Effector CD4-positive, alpha-beta T cell (primary cell): ENCODE measurements around the gene CFHR4. TPM values are rescaled to one million over a fixed set of nuclear protein-coding genes. Genes with fewer than 3 reads are reported as not detected.
"Not testable (repeated sequence)": the region's sequence is repeated elsewhere in the genome, so short reads cannot be mapped to it uniquely, and the experiment has no call there.

Source experiments
- DNase-seq: peaks from one replicate; pipeline ENCODE4 v3.0.0-alpha.2; 2020
- total RNA-seq: gene quantifications from one replicate; lab custom pipeline; 2026; lab: John Stamatoyannopoulos, UW

The CFHR4 gene
- total RNA-seq = not detected

DNA sequence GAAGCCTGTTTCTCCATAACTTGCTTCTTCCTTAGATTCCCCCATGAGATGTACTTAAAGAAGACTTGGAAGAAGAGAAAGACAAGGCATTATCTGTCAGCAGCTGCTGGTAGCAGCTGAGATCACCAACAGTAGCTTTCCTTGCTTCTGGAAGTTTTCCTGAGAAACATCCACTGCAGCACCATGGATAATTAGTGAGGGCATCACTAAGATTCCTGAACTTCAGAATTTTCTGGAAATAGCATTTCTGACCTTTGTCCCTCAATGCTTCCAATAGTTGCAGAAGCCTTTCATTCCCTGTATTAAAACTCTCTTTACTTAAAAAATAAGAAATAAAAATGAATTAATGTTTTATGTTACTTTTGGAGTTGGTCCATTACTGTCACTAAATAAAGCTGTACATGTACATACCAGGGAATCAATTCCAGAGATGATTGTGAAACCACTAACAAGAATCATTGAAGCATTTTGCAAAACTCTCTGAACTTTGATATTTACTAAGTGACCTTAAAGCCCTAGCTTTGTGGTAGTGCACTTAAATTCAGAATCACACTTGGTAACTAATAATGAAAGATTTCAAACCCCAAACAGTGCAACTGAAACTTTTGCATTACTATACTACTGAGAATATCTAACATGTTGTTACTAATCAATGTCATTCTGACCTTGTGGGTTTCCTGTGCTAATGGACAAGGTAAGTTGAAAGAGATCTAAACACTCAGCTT lies at the start of gene CFHR4:
TSS of gene CFHR4 (plus strand) at position 538 of the 725 bp plus-strand sequence. CDS start at position 637, 99 bp downstream.
- no peak for DNase-seq

DNA sequence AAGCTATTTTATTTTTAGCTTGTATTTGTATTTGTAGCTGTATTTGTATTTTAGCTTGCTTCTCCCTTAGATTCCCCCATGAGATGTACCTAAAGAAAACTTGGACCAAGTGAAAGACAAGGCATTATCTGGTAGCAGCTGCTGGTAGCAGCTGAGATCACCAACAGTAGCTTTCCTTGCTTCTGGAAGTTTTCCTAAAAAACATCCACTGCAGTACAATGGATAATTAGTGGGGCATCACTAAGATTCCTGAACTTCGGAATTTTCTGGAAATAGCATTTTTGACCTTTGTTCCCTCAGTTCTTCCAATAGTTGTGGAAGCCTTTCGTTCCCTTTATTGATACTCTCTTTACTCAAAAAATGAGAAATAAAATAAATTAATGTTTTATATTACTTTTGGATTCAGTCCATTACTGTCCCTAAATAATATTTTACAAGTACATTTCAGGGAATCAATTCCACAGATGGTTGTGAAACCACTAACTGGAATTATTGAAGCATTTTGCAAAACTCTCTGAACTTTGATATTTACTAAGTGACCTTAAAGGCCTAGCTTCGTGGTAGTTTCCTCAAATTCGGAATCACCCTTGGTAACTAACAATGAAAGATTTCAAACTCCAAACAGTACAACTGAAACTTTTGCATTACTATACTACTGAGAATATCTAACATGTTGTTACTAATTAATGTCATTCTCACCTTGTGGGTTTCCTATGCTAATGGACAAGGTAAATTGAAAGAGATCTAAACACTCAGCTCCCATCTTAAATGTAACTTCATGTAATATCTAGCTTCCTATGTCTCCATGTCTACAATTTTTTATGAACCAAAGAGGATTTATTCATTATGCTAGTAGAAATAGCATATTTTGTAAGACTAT lies 38.0 kb upstream of the CFHR4 start:
- DNase-seq = not testable (repeated sequence)

DNA sequence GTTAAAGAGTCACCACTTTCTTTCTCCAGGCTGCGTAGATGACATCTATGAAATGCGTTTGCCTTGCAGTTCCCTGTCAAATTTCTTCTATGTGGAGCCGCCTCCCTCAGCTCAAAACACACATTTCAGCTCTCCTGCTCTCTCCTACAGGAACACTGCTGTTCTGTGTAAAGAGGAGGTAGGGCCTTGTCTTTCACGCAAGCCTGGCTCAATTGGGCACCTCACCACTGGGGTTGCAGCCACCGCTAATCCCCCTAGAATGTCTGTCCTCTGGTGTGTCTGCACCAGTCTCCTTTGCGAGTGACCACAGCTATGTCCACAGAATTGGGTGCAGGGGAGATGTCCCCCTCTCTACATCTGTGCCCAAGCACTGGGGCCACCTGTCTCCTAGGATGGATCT lies 31.8 kb upstream of the CFHR4 start:
- DNase-seq = no peak

DNA sequence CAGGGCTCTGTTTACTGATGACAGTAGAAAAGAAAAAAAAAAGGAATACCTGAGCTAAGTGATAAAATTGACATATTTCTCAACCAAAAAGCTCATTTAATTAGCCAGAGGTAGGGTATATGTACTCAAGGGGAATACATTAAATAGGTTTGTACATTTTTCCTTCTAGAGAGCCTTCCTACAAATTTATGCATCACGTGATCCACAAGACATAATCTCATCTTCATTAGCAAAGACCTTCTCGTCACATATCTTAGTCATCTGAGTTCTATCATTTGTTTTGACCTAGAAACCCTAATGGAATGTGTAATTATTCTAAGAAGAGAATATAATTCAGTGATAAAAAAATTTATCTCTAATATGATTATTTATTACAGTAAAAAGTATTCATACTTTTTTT lies 30.7 kb upstream of the CFHR4 start:
- no peak for DNase-seq

DNA sequence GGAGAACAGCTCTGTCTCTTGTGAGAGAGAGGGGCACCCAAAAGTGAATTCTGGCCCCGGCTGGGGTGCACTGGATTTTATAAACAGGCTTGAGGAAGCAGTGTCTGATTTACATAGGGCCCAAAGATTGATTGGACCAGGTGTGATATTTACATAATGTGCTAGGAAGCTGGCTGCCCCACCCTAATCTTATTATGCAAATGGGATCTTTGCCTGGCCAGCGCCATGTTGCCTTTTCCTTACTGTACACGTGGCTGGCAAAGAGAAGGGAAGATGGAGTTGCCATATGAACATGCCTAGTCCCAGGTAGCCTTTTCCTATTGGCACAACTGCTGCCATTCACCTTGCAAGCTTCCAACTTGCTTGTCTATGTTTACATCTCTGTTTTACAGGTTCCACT lies 29.0 kb upstream of the CFHR4 start:
- no peak for DNase-seq

DNA sequence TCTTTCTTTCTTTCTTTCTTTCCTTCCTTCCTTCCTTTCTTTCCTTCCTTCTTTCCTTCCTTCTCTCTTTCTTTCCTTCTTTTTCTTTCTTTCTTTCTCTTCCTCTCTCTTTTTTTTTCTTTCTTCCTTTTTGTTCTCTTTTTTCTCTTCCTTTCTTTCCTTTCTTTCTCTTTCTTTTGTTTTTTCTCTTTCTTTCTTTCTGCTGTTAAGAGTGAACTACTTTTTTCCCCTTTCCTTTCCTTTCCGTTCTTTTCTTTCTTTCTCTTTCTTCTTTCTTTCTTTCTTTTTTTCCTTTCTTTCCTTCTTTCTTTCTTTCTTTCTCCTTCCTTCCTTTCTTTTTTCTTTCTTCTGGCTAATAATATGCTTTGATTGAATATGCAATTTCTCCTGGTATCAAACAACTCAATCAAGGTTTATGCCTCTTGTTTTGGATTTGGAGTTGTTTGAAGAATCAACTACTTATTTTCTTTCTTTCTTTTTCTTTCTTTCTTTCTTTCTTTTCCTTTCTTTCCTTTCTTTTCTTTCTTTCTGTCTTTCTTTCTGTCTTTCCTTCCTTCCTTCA lies 27.4 kb upstream of the CFHR4 start:
- no peak for DNase-seq

DNA sequence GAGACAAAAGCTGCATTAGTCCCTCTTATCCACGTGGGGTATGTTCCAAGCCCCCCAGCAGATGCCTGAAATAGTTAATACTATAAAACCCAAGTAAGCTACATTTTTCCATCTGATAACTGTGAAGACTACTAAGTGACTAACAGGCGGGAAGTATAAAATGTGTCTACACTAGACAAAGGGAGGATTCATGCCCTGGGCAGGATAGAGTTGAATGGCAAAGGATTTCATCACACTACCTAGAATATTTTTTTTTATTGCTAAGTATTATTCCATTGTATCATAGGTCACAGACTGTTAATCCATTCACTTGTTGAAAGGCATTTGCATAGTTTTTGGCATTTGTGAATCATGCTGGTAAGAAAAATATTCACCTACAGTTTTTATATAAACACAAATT lies 26.4 kb upstream of the CFHR4 start:
- DNase-seq = no peak

DNA sequence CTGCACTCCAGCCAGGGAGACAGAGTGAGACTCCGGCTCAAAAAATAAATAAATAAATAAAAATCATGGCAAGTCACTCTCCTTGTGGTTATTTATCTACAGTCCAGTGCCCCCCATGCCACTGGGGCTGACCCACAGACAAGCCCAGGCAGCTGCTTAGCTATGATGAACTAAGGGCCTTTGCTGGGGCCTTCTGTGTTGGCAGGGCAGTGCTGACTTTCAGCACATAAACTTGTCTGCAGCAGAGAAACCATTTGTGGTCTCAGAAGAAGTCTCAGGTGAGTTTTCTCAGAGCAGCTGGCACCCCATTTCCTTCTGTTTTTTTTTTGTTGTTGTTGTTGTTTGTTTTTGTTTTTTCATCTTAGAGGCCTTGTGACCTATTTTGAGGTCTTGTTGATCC lies 20.9 kb upstream of the CFHR4 start:
- DNase-seq = no peak

DNA sequence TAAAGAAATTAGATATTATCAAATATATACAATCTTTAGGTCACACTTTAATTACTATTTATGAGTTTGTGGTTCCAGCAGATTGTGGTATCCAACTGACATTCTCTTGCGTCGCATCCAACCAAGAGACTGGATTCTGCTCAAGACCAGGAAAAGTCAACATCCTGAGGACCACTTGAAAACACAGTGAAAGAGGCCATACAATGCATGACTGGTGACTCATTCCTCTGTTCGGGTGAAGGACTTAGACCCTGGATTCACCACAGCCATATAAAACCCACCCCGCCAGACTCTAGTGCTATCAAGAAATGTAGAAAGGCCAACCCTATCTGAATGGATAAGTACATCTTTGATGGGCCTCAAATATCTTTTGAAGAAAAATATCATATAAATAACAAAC lies 14.5 kb upstream of the CFHR4 start:
- DNase-seq = no peak

DNA sequence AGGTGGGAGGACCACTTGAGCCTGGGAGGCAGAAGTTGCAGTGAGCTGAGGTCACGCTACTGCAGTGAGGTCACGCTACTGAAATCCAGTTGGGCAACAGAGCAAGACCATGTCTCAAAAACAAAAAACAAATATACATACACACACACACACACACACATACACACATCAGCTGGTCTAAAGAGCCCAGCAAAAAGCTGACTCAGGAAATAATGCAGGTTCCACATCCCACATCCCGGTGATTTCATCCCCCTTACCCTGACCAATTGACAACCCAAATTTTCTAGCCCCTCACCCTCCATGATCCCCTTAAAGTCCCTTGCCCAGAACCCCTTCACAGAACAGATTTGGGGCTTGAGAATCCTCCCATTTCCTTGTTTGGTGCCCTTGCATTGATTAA lies 11.9 kb upstream of the CFHR4 start:
- DNase-seq = no peak

DNA sequence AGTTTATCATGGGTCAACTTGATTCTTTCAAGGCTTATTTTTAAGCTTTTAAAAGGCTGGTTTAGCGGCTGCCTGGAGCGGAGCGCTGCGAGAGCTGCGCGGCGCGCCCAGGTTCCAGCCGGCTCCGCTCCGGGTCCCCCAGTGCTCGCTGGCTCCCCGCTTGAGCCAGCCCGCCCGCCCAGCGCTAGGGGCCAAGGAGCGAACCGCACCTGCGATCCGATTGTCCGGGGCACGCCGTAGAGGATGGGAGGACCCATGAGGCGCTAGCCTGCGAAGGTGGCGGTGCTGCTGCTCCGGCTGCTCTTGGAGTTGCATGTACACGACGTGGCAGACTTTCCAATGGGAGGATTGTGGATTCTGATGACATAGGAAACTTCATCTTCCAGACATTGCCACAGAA lies 9.9 kb upstream of the CFHR4 start:
- no peak for DNase-seq

DNA sequence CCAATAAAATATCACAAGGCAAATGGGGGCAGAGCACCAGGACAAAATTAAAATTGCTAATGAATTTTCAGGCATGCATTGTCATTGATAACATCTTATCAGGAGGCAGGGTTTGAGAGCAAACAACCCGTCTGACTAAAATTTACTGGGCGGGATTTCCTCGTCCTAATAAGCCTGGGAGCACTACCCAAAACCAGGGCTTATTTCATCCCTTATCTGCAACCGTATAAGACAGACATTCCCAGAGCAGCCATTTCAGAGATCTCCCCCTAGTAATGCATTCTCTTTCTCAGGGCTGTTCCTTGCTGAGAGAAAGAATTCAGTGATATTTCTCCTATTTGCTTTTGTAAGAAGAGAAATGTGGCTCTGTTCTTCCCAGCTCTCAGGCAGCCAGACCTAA lies 1.3 kb upstream of the CFHR4 start:
- DNase-seq = not testable (repeated sequence)

DNA sequence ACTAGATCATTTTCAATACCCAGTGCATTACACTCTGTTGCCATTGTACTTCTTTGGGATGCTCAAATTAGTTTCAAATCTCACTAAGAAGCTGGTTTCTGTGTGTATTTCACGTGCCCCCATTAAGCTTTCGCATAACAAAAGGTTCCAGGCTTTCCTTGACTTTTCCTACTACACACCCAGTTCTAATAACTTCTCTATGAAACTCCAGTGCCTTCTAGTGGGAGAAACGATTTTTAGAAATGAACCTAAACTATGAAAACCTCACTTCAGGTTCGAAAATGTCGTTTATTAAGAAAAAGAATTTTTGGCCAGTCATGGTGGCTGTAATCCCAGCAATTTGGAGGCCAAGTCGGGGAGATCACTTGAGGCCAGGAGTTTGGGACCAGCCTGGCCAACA lies 2.8 kb downstream of the CFHR4 start:
- DNase-seq = no peak

DNA sequence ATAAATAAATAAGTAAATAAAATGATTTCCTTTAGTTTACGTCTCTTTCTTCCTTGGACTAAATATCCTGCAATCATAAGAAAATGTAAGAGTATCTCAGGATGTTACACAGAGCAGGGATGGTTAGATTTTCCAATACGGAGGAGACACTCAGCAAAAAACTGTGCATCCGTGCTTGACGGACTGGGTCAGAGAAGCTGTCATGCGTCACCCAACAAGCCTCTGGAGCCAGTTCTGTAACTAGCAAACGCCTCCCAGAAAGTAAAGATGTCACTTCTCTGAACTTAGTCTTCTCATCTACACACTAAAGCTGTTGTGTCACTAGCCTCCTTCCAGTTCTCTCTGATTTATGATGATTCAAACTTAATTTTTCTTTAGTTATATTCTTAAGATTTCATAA lies 3.4 kb downstream of the CFHR4 start:
- DNase-seq = no peak

DNA sequence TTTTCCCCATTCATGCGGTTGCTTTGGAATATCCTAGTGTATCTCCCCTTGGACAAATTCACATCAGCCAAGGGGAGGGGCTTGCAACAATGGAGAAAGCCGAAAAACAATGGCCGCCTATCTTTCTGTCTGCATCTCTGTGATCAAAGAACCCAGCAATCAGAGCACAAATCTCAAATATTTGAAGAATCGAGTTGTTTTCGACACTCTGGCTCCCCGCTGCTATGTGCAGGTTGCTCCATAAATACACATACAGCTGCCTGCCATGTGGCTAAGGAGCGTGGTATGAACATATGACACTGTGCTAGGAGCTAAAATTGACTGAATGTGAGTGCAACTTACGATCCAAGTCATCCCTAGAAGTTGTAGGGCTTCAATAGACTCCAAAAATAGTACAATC lies 8.5 kb downstream of the CFHR4 start:
- no peak for DNase-seq

DNA sequence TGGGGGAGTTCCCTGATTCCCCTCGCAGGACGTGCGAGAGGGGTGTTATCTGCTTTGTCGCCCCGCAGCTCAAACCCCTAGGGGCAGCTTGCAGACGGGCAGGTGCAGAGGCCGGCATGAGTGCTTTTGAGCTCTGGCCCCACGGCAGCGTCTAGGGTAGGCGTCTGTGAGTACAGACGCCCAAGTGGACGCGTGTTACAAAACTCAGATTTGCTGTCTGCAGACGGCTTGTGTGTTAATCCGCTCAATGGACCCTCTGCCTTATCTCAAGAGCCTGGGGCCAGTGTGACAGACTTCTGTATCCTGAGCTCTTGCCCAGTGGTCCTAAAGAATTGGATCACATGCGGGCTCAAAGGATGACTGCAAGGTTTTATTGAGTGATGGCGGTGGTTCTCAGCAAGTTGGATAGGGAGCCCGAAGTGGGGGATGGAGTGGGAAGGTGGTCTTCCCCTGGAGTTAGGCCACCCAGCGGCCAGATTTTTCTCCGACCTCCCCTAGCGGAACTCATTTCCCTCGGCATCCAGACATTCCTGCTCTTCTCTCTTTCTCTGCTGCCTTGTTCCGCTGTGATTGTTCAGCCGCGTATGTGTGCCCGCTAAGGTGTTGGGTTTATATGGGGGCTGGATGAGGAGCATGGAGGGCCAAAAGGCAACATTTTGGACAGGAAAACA lies 9.4 kb downstream of the CFHR4 start:
- DNase-seq = no peak

DNA sequence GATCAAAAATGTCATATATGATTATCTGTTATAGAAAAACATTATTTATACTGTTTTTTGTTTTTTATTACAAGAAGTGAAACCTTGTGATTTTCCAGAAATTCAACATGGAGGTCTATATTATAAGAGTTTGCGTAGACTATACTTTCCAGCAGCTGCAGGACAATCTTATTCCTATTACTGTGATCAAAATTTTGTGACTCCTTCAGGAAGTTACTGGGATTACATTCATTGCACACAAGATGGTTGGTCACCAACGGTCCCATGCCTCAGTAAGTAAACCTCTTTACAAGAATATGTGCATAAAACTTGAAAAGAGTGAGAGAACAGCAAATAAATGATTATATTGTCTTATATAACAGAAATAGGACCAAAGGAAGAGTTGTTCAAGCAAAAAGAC lies 14.5 kb downstream of the CFHR4 start:
- DNase-seq = no peak

DNA sequence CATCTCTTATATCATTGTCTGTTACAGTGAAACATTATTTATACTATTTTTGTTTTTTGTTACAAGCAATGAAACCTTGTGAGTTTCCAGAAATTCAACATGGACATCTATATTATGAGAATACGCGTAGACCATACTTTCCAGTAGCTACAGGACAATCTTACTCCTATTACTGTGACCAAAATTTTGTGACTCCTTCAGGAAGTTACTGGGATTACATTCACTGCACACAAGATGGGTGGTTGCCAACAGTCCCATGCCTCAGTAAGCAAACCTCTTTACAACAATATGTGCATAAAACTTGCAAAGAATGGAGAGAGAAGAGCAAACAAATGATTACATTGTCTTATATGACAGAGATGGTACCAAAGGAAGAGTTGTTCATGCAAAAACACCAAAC lies 22.4 kb downstream of the CFHR4 start:
- DNase-seq = no peak

DNA sequence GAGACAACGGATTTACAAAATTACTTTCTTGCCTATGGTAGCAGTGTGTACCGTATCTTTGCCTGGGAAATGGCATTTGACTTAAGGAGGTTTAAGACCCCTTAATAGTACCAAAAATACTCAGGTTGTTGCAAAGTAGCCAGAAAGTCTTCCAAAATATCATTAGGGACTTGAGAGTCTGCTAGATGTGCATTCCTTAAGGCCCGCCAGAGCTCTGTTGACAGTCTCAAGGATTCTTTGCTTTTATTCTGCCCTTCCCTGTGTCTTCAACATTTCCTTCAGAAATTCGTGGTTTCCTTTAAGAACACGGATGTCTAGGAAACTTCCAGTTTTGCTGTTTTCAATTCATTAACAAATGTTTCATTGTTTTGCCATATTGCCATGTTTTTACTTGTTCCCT lies 24.4 kb downstream of the CFHR4 start:
- not testable (repeated sequence) for DNase-seq

DNA sequence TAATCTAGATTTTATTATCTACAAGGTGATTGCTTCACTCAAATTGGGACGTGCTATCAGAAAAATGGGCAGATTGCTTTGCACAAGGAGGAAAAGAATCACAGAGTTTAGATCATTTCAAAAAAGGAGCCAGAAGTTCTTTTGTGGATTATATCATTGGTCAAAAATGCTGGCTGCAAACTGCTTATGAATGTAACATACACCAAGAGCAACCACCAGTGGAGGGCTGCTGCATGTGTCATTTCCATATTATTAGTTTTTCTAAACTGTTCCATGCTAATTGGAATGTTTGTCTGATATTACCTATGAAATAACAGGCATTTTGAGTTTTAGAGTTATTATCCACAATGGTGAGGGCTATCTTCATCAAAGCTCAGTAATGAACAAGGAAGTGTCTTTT lies 39.0 kb downstream of the CFHR4 start:
- DNase-seq = not testable (repeated sequence)

DNA sequence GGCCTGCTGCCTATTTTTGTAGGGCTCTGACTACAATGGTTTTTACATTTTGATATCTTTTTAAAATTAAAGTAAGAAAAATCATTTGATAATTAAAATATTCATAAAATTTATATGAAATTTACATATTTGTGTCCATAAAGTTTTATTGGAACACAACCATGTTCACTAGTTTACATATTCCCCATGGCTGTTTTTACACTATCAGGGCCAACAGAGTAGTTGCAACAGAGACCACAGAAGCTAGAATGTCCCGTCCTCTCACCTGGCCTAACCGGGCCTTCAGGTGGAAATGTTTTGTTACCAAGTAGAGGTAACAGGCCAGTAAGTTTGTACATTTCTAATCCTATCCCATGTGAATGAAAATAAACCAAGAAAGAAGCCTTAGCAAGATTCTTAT lies 45.0 kb downstream of the CFHR4 start:
- not testable (repeated sequence) for DNase-seq

DNA sequence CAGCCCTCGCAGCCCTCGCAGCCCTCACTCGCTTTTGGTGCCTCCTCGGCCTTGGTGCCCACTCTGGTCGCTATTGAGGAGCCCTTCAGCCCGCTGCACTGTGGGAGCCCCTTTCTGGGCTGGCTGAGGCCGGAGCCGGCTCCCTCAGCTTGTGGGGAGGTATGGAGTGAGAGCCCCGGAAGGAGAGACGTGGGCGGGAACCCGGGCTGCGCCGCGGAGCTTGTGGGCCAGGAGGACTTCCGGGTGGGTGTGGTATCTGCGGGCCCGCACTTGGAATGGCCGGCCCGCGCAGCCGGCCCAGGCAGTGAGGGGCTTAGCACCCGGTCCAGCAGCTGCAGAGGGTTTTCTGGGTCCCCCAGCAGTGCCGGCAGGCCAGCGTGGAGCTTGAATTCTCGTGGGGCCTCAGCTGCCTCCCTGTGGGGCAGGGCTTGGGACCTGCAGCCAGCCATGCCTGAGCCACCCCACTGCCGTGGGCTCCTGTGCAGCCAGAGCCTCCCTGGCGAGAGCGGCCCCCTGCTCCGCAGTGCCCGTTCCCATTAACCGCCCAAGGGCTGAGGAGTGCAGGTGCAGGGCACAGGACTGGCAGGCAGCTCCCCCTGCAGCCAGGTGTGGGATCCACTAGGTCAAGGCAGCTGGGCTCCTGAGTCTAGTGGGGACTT lies 45.8 kb downstream of the CFHR4 start:
- no peak for DNase-seq

DNA sequence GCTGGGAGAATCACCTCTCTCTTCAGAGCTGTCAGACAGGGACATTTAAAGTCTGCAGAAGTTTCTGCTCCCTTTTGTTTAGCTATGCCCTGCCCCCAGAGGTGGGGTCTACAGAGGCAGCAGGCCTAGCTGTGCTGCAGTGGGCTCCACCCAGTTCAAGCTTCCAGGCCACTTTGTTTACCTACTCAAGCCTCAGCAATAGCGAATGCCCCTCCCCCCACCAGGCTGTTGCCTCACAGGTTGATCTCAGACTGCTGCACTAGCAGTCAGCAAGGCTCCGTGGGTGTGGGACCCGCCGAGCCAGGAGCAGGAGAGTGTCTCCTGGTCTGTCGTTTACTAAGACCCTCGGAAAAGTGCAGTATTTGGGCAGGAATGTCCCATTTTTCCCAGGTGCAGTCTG lies 53.6 kb downstream of the CFHR4 start:
- not testable (repeated sequence) for DNase-seq
